Central memory CD8-positive, alpha-beta T cell (primary cell): ENCODE measurements around the gene TMUB1.

Experiments used
- ATAC-seq: fragments of 150-1000 bp; cut with Tn5 transposase; replicated peaks from 2 replicates; pipeline ENCODE4 v1.10.0; 2022; ENCODE audit warnings: mild to moderate bottlenecking, moderate FRiP score, moderate number of reproducible peaks; ENCODE audit not compliant: poor library complexity, severe bottlenecking; ENCODE audit errors: extremely low read depth
- DNase-seq, 2 donors: peaks; one replicate each; pipeline ENCODE4 v3.0.0; 2021; ENCODE audit warnings: low spot score in 2 of 2
- H3K27ac Mint-ChIP-seq: one replicate; pipeline ENCODE4 v1.8.0; 2022; ENCODE audit warnings: low read depth, mild to moderate bottlenecking, moderate library complexity, mixed read lengths
- H3K27me3 Mint-ChIP-seq: one replicate; pipeline ENCODE4 v1.8.0; 2022; ENCODE audit warnings: mixed read lengths
- H3K36me3 Mint-ChIP-seq: one replicate; pipeline ENCODE4 v1.8.0; 2022; ENCODE audit warnings: mild to moderate bottlenecking, moderate library complexity, mixed read lengths; ENCODE audit not compliant: insufficient read depth
- H3K4me1 Mint-ChIP-seq: one replicate; pipeline ENCODE4 v1.8.0; 2022; ENCODE audit warnings: mixed read lengths
- H3K4me3 Mint-ChIP-seq: one replicate; pipeline ENCODE4 v1.8.0; 2022; ENCODE audit warnings: mild to moderate bottlenecking, moderate library complexity, mixed read lengths
- H3K9me3 Mint-ChIP-seq: one replicate; pipeline ENCODE4 v1.8.0; 2022; ENCODE audit warnings: mixed read lengths

Gene TMUB1

GRCh38 chr7:151061213-151062110 lies 21.8 kb downstream of the TMUB1 start:
- Mint-ChIP-seq H3K27me3 (no peaks in the 10 kb centered on the region), H3K4me1 (peaks cover 34% of the 10 kb centered on the region), H3K27ac (no peak overlapping the region), H3K4me3 (peak overlapping the region; percentile 94), H3K36me3 (peaks cover 26% of the 10 kb centered on the region), H3K9me3 (no peaks in the 10 kb centered on the region)
- ATAC-seq = no peak
- no peak for DNase-seq

- no peak for DNase-seq
- Mint-ChIP-seq H3K27me3 (no peaks in the 10 kb centered on the region), H3K27ac (peak overlapping the region; percentile 16)
Measured at GRCh38 chr7:151060416-151061212, 22.7 kb downstream of the TMUB1 start.

GRCh38 chr7:151060113-151060415 lies 23.2 kb downstream of the TMUB1 start:
- H3K27me3 Mint-ChIP-seq = no peaks in the 10 kb centered on the region
- DNase-seq = no peak
- ATAC-seq = no peak
- H3K36me3 Mint-ChIP-seq = peaks cover 20% of the 10 kb centered on the region
- peaks cover 34% of the 10 kb centered on the region for H3K4me1 Mint-ChIP-seq
- H3K27ac Mint-ChIP-seq = peak overlapping the region; percentile 16
- H3K4me3 Mint-ChIP-seq = peak overlapping the region; percentile 94
- no peaks in the 10 kb centered on the region for H3K9me3 Mint-ChIP-seq

More at GRCh38 chr7:151060416-151061212, 22.7 kb downstream of the TMUB1 start:
- Mint-ChIP-seq H3K4me3 (peak overlapping the region; percentile 94), H3K9me3 (no peaks in the 10 kb centered on the region), H3K4me1 (peaks cover 34% of the 10 kb centered on the region), H3K36me3 (peaks cover 24% of the 10 kb centered on the region)
- no peak for ATAC-seq

GRCh38 chr7:151059367-151060112 lies 23.8 kb downstream of the TMUB1 start, which contains the start of gene SLC4A2:
Gene SLC4A2, plus strand, starts transcription at chr7:151059589. Its CDS starts 2,399 bp downstream, at chr7:151061988.
- Mint-ChIP-seq H3K36me3 (peaks cover 20% of the 10 kb centered on the region), H3K27me3 (no peaks in the 10 kb centered on the region)

GRCh38 chr7:151058781-151059366 lies 24.4 kb downstream of the TMUB1 start:
- Mint-ChIP-seq H3K9me3 (no peaks in the 10 kb centered on the region), H3K36me3 (peaks cover 16% of the 10 kb centered on the region), H3K27ac (peak overlapping the region; percentile 95), H3K27me3 (no peaks in the 10 kb centered on the region), H3K4me3 (peak overlapping the region; percentile 94), H3K4me1 (peaks cover 34% of the 10 kb centered on the region)
- no peak for ATAC-seq
- DNase-seq = no peak

More at GRCh38 chr7:151059367-151060112, 23.8 kb downstream of the TMUB1 start, which contains the start of gene SLC4A2:
- ATAC-seq (no peak), DNase-seq (peak; percentile 44 to 49)
- H3K27ac Mint-ChIP-seq = peak within 1 kb of the TSS; percentile 95
- peaks cover 34% of the 10 kb centered on the region for H3K4me1 Mint-ChIP-seq
- peak within 1 kb of the TSS; percentile 94 for H3K4me3 Mint-ChIP-seq
- no peaks in the 10 kb centered on the region for H3K9me3 Mint-ChIP-seq

- Mint-ChIP-seq H3K27me3 (peaks cover under 1% of the 10 kb centered on the region), H3K9me3 (no peaks in the 10 kb centered on the region), H3K4me3 (peak overlapping the region; percentile 94), H3K27ac (peak overlapping the region; percentile 95), H3K36me3 (peaks cover 14% of the 10 kb centered on the region), H3K4me1 (peaks cover 34% of the 10 kb centered on the region)
- DNase-seq = peak; percentile 91 to 94
- ATAC-seq = peak; percentile 93
Measured at GRCh38 chr7:151057989-151058780, 25.1 kb downstream of the TMUB1 start.

GRCh38 chr7:151057506-151057988 lies 25.7 kb downstream of the TMUB1 start, which contains the start of gene CDK5:
Gene CDK5, minus strand, starts transcription at chr7:151057897. Its CDS starts 49 bp downstream, at chr7:151057848.
- H3K27ac Mint-ChIP-seq = peak within 1 kb of the TSS; percentile 95
- H3K36me3 Mint-ChIP-seq = peaks cover 14% of the 10 kb centered on the region
- no peak for DNase-seq
- peaks cover 38% of the 10 kb centered on the region for H3K4me1 Mint-ChIP-seq
- peak; percentile 1 for ATAC-seq
- peak within 1 kb of the TSS; percentile 94 for H3K4me3 Mint-ChIP-seq
- peaks cover 6% of the 10 kb centered on the region for H3K27me3 Mint-ChIP-seq
- no peaks in the 10 kb centered on the region for H3K9me3 Mint-ChIP-seq

GRCh38 chr7:151056666-151057505 lies 26.4 kb downstream of the TMUB1 start:
- Mint-ChIP-seq H3K36me3 (peaks cover 14% of the 10 kb centered on the region), H3K4me1 (peaks cover 37% of the 10 kb centered on the region)
- ATAC-seq = no peak

GRCh38 chr7:151056283-151056665 lies 27.0 kb downstream of the TMUB1 start:
- Mint-ChIP-seq H3K36me3 (peaks cover 14% of the 10 kb centered on the region), H3K4me3 (peak overlapping the region; percentile 94), H3K27me3 (peaks cover 16% of the 10 kb centered on the region), H3K4me1 (peaks cover 31% of the 10 kb centered on the region), H3K9me3 (no peaks in the 10 kb centered on the region), H3K27ac (no peak overlapping the region)
- no peak for ATAC-seq
- DNase-seq = no peak

More at GRCh38 chr7:151056666-151057505, 26.4 kb downstream of the TMUB1 start:
- H3K4me3 Mint-ChIP-seq = peak overlapping the region; percentile 94
- no peak overlapping the region for H3K27ac Mint-ChIP-seq
- H3K9me3 Mint-ChIP-seq = no peaks in the 10 kb centered on the region
- H3K27me3 Mint-ChIP-seq = peaks cover 13% of the 10 kb centered on the region
- DNase-seq = no peak

GRCh38 chr7:151053751-151054150 lies 29.5 kb downstream of the TMUB1 start:
- no peak overlapping the region for H3K27ac Mint-ChIP-seq
- H3K9me3 Mint-ChIP-seq = no peaks in the 10 kb centered on the region
- peaks cover 21% of the 10 kb centered on the region for H3K4me1 Mint-ChIP-seq
- peaks cover 6% of the 10 kb centered on the region for H3K36me3 Mint-ChIP-seq
- no peak overlapping the region for H3K4me3 Mint-ChIP-seq
- H3K27me3 Mint-ChIP-seq = peaks cover 16% of the 10 kb centered on the region
- no peak for DNase-seq
- no peak for ATAC-seq
